Myocyte (in vitro differentiated cells): Measurements from ENCODE around the gene AP1S3. TPM values are rescaled to one million over a fixed set of nuclear protein-coding genes. Genes with fewer than 3 reads are reported as not detected.
"Not testable (repeated sequence)": the region's sequence is repeated elsewhere in the genome, so short reads cannot be mapped to it uniquely, and the experiment has no call there.

Source experiments
- DNase-seq: peaks from one replicate; pipeline ENCODE4 v3.0.0-alpha.2; 2012; ENCODE audit warnings: low read depth
- total RNA-seq: library from RNA; depleted of rRNA; stranded (reverse); fragments of >200 nt; gene quantifications from 2 replicates; pipeline ENCODE4 v1.2.3, GENCODE V29; 2014

The AP1S3 gene
- total RNA-seq, 1 donor from 2014 or later, result 0.11 TPM

GRCh38 chr2:223853425-223853837 is 16.0 kb upstream of the AP1S3 start:
- DNase-seq, result no peak

DNA sequence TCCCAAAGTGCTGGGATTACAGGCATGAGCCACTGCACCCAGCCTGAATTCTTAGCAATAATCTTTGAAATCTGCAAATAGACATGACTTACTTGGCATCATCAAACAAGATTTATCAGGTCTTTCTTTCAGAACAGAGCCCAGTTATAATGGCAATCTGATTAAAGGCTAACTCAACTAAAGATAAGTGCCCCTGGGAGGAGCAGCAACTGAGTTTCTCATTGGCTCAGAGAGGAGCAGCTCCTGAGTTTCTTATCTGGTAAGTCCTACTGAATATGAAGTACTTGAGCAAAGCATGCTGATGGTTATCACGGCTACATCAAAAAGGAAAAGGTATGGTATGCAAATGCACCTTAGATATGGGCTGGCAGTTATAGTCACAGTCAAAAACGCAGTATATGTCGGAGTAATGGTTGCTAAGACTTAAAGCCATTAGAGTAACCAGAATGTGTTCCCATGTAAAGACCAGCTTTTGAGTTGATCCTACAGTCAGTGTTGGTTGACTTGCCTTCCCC is 15.0 kb upstream of the AP1S3 start:
- no peak for DNase-seq

GRCh38 chr2:223847410-223847809 is 10.0 kb upstream of the AP1S3 start:
- no peak for DNase-seq

DNA sequence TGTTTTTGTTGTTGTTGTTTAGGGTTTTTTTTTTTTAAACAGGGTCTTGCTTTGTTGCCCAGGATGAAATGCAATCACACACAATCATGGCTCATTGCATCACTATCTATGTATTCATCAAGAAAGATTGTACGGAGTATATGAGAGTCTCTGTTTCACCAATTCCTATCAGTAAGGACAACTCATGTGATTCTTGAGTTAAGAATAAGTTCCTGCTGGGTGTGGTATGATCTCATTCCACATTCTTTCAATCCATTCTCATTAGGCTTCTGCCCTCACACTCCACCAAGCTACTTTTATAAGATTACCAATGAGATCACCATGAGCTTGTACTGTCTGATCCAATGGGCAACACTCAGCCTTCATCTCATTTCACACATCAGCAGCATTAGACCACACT is 9.1 kb upstream of the AP1S3 start:
- peak; percentile 71 for DNase-seq

DNA sequence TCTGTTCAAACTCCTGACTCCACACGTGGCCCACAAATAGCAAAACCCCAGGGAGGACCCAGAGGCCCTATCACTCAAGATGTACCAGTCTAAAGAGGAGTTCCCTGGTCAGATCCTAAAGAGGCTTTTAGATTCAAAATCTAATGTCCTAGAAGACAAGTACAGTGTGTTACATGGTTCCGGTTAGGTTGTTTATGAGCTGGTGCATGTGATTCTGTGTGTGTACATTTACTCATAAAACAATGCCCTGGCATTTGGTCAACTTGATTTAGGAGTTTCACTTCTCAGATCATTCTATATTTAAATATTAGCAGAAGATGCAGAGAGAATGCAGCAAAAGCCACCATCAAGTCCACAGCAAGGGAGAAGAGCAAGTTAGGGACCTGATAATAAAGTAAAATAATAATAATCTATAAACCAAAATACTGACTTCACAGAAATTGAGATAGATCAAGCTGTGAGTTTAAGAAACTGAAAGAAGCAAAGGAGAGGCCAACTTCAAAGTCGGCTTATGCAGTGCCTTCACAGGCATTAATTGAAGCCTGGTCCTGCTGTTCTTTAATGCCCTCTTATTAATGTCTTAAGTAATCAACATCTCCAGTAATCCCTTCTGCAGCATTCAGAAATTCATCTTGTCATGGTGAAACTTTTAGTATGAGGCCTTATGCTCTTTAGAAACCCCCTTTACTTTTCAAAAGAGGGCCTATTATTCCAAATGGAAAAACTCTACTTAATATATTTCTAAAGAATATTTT is 4.2 kb upstream of the AP1S3 start:
- no peak for DNase-seq

GRCh38 chr2:223835701-223836532 is 1.5 kb downstream of the AP1S3 start:
- no peak for DNase-seq

DNA sequence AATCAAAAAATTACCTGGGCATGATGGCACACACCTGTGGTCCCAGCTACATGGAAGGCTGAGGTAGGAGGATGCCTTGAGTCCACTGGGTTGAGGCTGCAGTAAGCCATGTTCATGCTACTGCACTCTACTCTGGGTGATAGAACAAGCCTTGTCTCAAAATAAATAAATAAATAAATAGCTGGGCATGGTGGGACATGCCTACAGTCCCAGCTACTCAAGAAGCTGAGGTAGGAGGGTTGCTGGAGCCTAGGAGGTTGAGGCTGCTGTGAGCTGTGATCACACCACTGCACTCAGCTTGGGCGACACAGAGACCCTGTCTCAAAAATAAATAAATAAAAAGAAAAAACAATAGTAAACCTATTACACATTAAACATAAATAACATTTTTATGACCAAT is 3.0 kb downstream of the AP1S3 start:
- no peak for DNase-seq

DNA sequence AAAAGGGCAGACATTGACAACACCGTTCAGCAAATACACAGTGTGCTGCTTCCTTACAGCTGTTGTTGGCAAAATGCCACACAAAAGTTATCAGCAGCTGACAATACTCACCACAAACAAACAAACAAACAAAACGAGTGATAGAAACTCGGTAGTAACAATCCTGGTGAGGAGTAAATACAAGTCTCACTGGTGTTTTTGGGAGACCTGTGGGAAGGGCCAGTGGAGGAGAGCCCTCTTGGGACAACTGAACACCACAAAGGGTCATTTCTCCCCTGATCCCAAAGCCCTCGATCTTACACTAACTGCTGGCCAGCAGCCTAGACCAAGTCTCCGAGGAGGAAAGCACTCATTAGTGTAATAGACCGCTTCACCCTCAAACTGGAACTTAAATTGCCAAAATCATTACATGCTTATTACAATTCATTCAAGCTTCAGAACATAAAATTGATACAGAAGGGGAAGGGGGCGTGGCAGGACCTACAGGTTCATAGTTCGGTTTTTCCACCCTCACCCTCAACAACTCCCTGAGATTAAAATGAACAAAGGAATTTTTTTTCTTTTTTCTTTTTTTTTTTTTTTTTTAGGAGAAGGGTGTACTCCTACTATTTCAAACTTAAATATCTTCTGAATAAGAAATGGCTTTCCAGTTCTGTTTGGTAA is 5.0 kb downstream of the AP1S3 start:
- peak; percentile 58 for DNase-seq

- DNase-seq, result no peak
Observed at GRCh38 chr2:223829128-223829527, 8.3 kb downstream of the AP1S3 start.

DNA sequence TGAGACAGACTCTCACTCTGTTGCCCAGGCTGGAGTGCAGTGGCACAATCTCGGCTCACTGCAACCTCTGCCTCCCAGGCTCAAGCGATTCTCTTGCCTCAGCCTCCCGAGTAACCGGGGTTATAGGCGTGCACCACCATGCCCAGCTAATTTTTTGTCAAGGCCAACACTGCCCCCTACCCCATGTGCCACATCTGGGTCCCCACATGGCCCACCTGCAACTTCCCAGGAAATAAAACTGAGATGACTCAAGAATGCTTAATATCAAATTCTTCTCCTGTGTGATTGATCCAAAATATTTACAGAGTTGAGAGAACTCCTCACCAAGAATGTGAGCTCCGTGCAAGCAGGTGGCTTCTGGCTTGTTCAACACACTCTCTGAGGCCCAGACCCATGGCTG is 9.1 kb downstream of the AP1S3 start:
- DNase-seq, result no peak

DNA sequence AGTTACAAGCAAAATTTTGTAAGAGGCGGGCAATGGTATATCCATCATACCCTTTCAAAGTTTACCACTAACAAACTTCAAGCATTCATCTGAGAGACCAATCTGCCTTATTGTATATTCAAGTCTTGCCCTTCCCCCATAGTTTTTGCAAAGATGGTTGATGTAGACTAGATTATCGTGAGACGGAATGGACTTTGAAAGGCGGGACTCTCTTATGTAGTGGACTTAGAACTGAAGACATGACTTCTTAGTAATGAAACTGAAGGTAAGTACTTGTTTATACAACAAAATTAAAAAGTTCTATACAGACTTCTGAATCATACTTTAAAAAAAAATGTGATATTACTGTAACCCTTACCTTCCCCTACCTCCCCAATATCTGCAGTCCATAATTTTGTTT is 10.4 kb downstream of the AP1S3 start:
- DNase-seq, result no peak

DNA sequence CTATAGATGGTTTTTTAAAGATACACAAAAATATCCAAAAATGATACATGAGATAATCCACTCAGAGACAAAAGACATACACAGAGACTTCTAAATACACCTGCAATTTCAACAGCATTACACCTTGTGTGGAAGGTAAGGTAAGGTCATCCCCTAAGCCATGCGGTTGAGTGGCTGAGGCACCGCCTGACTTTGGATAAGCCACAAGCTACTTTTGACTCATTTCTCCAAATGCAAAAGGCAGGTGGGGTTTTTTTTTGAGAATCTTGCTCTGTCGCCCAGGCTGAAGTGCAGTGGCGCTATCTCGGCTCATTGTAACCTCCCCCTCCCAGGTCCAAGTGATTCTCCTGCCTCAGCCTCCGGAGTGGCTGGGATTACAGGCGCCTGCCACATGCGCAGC is 13.1 kb downstream of the AP1S3 start:
- DNase-seq, result no peak

GRCh38 chr2:223822818-223823217 is 14.6 kb downstream of the AP1S3 start:
- no peak for DNase-seq

GRCh38 chr2:223820549-223820948 is 16.8 kb downstream of the AP1S3 start:
- DNase-seq, result no peak

- DNase-seq, result no peak
Observed at GRCh38 chr2:223819891-223820290, 17.5 kb downstream of the AP1S3 start.

DNA sequence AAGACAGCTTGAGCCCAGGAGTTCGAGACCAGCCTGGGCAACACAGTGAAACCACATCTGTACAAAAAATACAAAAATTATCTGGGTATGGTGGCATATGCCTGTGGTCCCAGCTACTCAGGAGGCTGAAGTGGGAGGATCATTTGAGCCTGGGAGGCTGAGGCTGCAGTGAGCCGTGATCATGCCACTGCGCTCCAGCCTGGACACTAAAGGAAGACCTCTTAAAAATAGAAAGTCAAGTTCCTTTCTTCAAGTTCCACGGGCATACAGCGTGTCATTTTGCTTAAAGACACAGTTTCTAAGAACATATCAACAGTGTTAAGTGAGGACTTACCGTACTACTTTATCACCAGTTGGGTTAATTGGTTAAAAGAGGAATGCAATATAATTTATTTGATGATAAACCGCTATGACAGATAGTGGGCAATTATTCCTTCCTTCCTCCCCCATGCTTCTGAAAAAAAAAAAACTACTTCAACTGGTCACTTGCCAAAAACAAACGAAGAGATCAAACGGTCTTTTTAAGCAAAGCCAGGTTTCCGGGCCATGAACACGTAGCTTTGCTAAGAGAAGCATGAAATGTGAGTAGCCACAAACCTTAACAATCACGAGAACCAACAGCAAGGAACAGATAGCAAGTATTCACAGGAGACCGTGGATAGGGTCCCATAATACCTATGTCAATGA is 21.4 kb downstream of the AP1S3 start:
- DNase-seq, result no peak

DNA sequence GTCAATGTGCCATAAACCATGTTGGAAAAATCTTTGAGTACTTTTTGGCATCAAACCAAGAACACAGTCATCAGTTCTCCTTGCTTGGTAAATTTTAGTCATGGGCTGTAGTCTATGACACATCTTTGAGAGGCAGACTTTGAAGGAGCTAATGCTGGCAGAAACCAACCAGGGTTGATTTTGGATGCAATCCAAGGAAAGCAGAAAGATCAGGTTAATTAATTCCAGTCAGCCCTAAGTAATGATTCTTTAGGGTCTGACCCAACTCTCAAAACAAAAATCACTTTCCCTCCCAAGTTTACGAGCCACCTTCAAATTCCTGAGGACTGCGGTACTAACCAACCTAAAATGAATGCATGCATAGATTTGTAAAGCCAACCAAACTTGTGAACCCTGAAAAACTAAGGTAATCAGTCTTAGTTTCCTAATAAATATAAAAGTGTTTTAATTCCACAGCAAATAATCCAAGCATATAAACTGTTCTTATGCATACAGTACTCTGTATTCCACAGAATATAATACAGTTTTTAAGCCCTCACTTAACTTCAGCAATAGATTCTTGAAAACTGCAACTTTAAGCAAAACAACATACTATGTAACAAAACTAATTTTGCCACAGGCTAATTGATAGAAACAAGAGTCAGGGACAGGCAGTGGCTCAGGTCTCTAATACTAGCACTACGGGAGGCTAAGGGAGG is 22.0 kb downstream of the AP1S3 start:
- peak; percentile 74 for DNase-seq

DNA sequence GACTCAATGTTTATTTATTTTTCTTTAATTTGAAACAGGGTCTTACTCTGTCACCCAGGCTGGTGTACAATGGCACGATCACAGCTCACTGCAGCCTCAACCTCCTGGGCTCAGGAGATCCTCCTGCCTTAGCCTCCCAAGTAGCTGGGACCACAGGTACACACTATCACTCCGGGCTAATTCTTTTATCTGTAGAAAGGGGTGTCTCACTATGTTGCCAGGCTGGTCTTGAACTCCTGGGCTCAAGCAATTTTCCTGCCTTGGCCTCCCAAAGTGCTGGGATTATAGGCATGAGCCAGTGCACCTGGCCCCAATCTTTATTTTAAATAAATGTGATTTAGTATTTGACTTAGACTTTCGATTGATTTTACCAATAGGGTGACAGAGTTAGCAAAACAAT is 22.6 kb downstream of the AP1S3 start:
- DNase-seq, result not testable (repeated sequence)

GRCh38 chr2:223813329-223813728 is 24.1 kb downstream of the AP1S3 start:
- no peak for DNase-seq

DNA sequence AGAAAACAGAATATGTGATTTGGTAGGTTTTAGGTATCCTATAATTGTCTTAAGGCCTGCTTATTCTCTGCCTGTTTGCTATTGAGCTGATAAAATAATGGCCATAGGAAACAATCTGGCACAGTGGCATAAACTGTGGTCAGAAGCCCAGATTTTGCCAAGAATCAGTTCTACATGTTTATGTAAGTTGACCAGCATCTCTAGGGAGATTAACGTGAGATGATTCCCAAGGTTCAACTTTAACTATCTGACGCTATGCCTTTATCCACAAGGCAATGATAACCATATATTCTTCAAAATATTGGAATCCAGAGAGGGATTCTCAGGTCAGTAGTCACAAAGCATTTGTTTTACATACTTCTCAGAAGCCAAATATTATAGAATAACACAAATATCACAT is 25.6 kb downstream of the AP1S3 start:
- no peak for DNase-seq

GRCh38 chr2:223805008-223805407 is 32.4 kb downstream of the AP1S3 start:
- no peak for DNase-seq
